ENCODE data around the gene BMPR2.
"Not testable (repeated sequence)": the region's sequence is repeated elsewhere in the genome, so short reads cannot be mapped to it uniquely, and the experiment has no call there.

The BMPR2 gene

GRCh38 chr2:202375609-202376408 is at the start of gene BMPR2:
Gene BMPR2 (plus strand): TSS chr2:202376327. CDS start chr2:202377475, 1,148 bp downstream.
- peak; percentile 81 to 95 (median 94) for DNase-seq

GRCh38 chr2:202327858-202328257 is 48.3 kb upstream of the BMPR2 start:
- DNase-seq = no peak

- DNase-seq = no peak
Measured at GRCh38 chr2:202335791-202336467, 40.2 kb upstream of the BMPR2 start.

- DNase-seq = no peak
Measured at GRCh38 chr2:202337151-202337550, 39.0 kb upstream of the BMPR2 start.

GRCh38 chr2:202337706-202338346 is 38.3 kb upstream of the BMPR2 start:
- DNase-seq = no peak

GRCh38 chr2:202339071-202339870 is 36.9 kb upstream of the BMPR2 start:
- peak in 1 of 3 experiments; percentile 24 for DNase-seq

- DNase-seq = no peak
Measured at GRCh38 chr2:202344178-202344577, 31.9 kb upstream of the BMPR2 start.

- DNase-seq = no peak
Measured at GRCh38 chr2:202346180-202346579, 29.9 kb upstream of the BMPR2 start.

GRCh38 chr2:202353430-202353829 is 22.7 kb upstream of the BMPR2 start:
- no peak for DNase-seq

GRCh38 chr2:202355993-202356505 is 20.1 kb upstream of the BMPR2 start:
- DNase-seq = no peak

- not testable (repeated sequence) for DNase-seq
Measured at GRCh38 chr2:202358924-202359323, 17.2 kb upstream of the BMPR2 start.

GRCh38 chr2:202360646-202361045 is 15.5 kb upstream of the BMPR2 start:
- DNase-seq = no peak

GRCh38 chr2:202361108-202361507 is 15.0 kb upstream of the BMPR2 start:
- DNase-seq = no peak

GRCh38 chr2:202373490-202373889 is 2.6 kb upstream of the BMPR2 start:
- DNase-seq = no peak

GRCh38 chr2:202374383-202374782 is 1.7 kb upstream of the BMPR2 start:
- peak in 2 of 3 experiments; percentile 30 to 75 for DNase-seq

- DNase-seq = peak; percentile 15 to 91 (median 86)
Measured at GRCh38 chr2:202375033-202375608, 1.0 kb upstream of the BMPR2 start.

GRCh38 chr2:202376460-202377206 is 506 bp downstream of the BMPR2 start:
- peak; percentile 42 to 89 (median 85) for DNase-seq

GRCh38 chr2:202377207-202377761 is 1.2 kb downstream of the BMPR2 start:
- DNase-seq = peak in 2 of 3 experiments; percentile 63 to 71

- DNase-seq = peak in 1 of 3 experiments; percentile 48
Measured at GRCh38 chr2:202378001-202378400, 1.9 kb downstream of the BMPR2 start.

GRCh38 chr2:202378662-202379358 is 2.7 kb downstream of the BMPR2 start:
- no peak for DNase-seq
